B cell (primary cell): Measurements from ENCODE around the gene ZNF423. TPM values are rescaled to one million over a fixed set of nuclear protein-coding genes. Genes with fewer than 3 reads are reported as not detected.

ENCODE experiments used
- ATAC-seq: fragments of 200-7000 bp; cut with Tn5 transposase; one replicate; pipeline ENCODE4 v1.10.0; 2021; ENCODE audit warnings: low read depth, mild to moderate bottlenecking, moderate number of reproducible peaks, moderate library complexity
- CTCF ChIA-PET: fragments of 350-600 bp; sonication (Branson Sonifier 250); formaldehyde crosslinking; loops from one replicate; lab custom pipeline; 2021; ENCODE audit warnings: antibody characterized with exemption, inconsistent platforms; lab: Charles Lee
- POLR2A ChIA-PET: fragments of 350-600 bp; sonication (Branson Sonifier 250); formaldehyde crosslinking; loops from one replicate; lab custom pipeline; 2021; ENCODE audit warnings: antibody characterized with exemption; lab: Charles Lee
- DNase-seq: peaks from one replicate; pipeline ENCODE4 v3.0.0; 2013
- H2AFZ ChIP-seq: 2 replicates; pipeline ENCODE4 v1.6.1; 2012; ENCODE audit warnings: mild to moderate bottlenecking, low read depth, low read length; ENCODE audit not compliant: insufficient read depth, poor library complexity, severe bottlenecking
- H3K27ac ChIP-seq, 2 donors: 1 replicate in 1 of 2; 2 replicates in 1 of 2; pipeline ENCODE4 v1.5.1; 2012 to 2013; ENCODE audit warnings: low read length in 2 of 2, mild to moderate bottlenecking in 2 of 2, moderate library complexity in 1 of 2
- H3K27me3 ChIP-seq, 4 experiments: fragments of 200-600 bp in 1 of 4; sonication (generic) in 1 of 4; replicated peaks in 1 of 4; 1 replicate in 2 of 4; 2 replicates in 2 of 4; pipeline versions ENCODE4 v1.6.1 to v1.7.0; 2013 to 2016; ENCODE audit warnings: low read length in 3 of 4, mild to moderate bottlenecking in 2 of 4, mixed read lengths in 1 of 4, moderate library complexity in 1 of 4; ENCODE audit not compliant: insufficient read depth in 4 of 4, control insufficient read depth in 3 of 4; ENCODE audit errors: control extremely low read depth in 1 of 4
- H3K36me3 ChIP-seq, 2 experiments: replicated peaks in 1 of 2; 1 replicate in 1 of 2; 2 replicates in 1 of 2; pipeline versions ENCODE4 v1.6.1 to v1.7.1; 2013; ENCODE audit warnings: low read length in 1 of 2; ENCODE audit not compliant: insufficient read depth in 2 of 2, control insufficient read depth in 1 of 2; ENCODE audit errors: control extremely low read depth in 1 of 2, extremely low read depth in 1 of 2
- H3K4me1 ChIP-seq, 2 donors: fragments of 200-600 bp in 1 of 2; sonication (generic) in 1 of 2; 1 replicate in 1 of 2; 2 replicates in 1 of 2; pipeline versions ENCODE4 v1.5.1 to v1.6.1; 2013 to 2017; ENCODE audit warnings: low read length in 2 of 2; ENCODE audit not compliant: control insufficient read depth in 2 of 2, insufficient read depth in 2 of 2
- H3K4me2 ChIP-seq: replicated peaks from 2 replicates; pipeline ENCODE3; 2012; ENCODE audit warnings: mild to moderate bottlenecking, low read depth, low read length; ENCODE audit not compliant: poor library complexity, severe bottlenecking
- H3K4me3 ChIP-seq, 5 experiments: fragments of 200-600 bp in 1 of 5; sonication (generic) in 1 of 5; 1 replicate in 3 of 5; 2 replicates in 2 of 5; pipeline versions ENCODE4 v1.5.1 to v1.7.0; 2011 to 2016; ENCODE audit warnings: low read length in 4 of 5, mild to moderate bottlenecking in 4 of 5, low read depth in 2 of 5, control low read depth in 1 of 5, moderate library complexity in 1 of 5; ENCODE audit not compliant: insufficient read depth in 1 of 5; ENCODE audit errors: control extremely low read depth in 1 of 5, extremely low read depth in 1 of 5
- H3K79me2 ChIP-seq: fragments of 200-600 bp; sonication (generic); one replicate; pipeline ENCODE4 v1.6.0; 2016; ENCODE audit warnings: low read length; ENCODE audit not compliant: control insufficient read depth, insufficient read depth
- H3K9ac ChIP-seq: fragments of 200-600 bp; sonication (generic); 2 replicates; pipeline ENCODE4 v1.6.1; 2017; ENCODE audit warnings: mild to moderate bottlenecking, low read length, moderate library complexity
- H3K9me3 ChIP-seq, 3 donors: one replicate each; pipeline versions ENCODE4 v1.6.1 to v1.7.1; 2013; ENCODE audit warnings: low read length in 2 of 3; ENCODE audit not compliant: control insufficient read depth in 2 of 3, insufficient read depth in 1 of 3; ENCODE audit errors: control extremely low read depth in 1 of 3
- H4K20me1 ChIP-seq: 2 replicates; pipeline ENCODE4 v1.6.0; 2012; ENCODE audit warnings: mild to moderate bottlenecking, low read length; ENCODE audit not compliant: insufficient read depth, control insufficient read depth, poor library complexity, severe bottlenecking
- H3K27ac Mint-ChIP-seq: one replicate; pipeline ENCODE4 v1.8.0; 2021; ENCODE audit warnings: mixed read lengths
- H3K27me3 Mint-ChIP-seq: one replicate; pipeline ENCODE4 v1.8.0; 2021; ENCODE audit warnings: mixed read lengths
- H3K4me1 Mint-ChIP-seq: one replicate; pipeline ENCODE4 v1.8.0; 2021; ENCODE audit warnings: mixed read lengths
- H3K4me3 Mint-ChIP-seq: one replicate; pipeline ENCODE4 v1.8.0; 2021; ENCODE audit warnings: mixed read lengths
- H3K9me3 Mint-ChIP-seq: one replicate; pipeline ENCODE4 v1.8.0; 2022; ENCODE audit warnings: mixed read lengths; ENCODE audit not compliant: insufficient read depth
- EZH2 ChIP-seq: IDR thresholded peaks from 2 replicates; pipeline ENCODE4 v1.6.1; 2012; ENCODE audit warnings: borderline replicate concordance, low read depth, mild to moderate bottlenecking, moderate library complexity, low read length; ENCODE audit not compliant: insufficient read depth, poor library complexity, severe bottlenecking
- WGBS: methylation state at CpG from one replicate; pipeline ENCODE4 v1.1.5; 2013; ENCODE audit warnings: missing lambda C conversion rate; ENCODE audit not compliant: insufficient coverage; 5-methylcytosine and 5-hydroxymethylcytosine counted together
- intact Hi-C: fragments of 100-400 bp; cut with micrococcal nuclease; formaldehyde crosslinking; loops from one replicate; pipeline ENCODE4 v1.10.0; 2022
- polyA plus RNA-seq: library from polyadenylated mRNA; depleted of rRNA; stranded (reverse); fragments of >200 nt; gene quantifications from 2 replicates; pipeline ENCODE4 v1.2.3, GENCODE V29; 2012
- total RNA-seq, 2 donors: library from RNA; stranded (reverse); fragments of 120-200 nt in 1 of 2; gene quantifications; 1 replicate in 1 of 2; 2 replicates in 1 of 2; pipeline versions ENCODE4 v1.2.3 to v1.2.4, GENCODE V29; 2013 to 2022
- TF ChIP-seq, protein P1 (sequence below): fragments of 200-600 bp; IDR thresholded peaks from one replicate; pipeline ENCODE4 v1.8.0; 2022; ENCODE audit warnings: antibody characterized with exemption, mild to moderate bottlenecking

Gene ZNF423
- total and polyA plus RNA-seq, 2 donors (not counting 1 experiment from before 2014, with no cell fraction given), result not detected

DNA sequence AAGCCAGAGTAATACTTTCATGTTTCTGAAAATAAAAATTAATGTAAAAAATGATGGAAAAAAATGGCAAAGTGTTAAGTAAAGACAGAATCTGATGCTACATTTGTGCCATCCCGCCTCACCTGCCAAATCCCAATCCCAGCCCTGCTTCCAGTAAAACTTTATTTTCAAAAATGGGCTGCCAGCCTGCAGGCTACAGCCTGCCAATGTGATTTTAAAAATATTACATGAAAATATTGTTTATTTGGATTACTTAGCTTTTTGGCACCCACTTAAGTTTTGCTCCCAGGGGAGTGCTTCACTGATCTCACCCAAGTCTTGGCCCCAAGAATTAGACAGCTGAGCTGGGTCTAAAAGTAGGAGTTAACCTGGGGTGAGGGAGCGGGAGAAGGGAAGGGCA is 369.5 kb downstream of the ZNF423 start:
- no peak for ATAC-seq
- Histone ChIP-seq H3K4me2 (no peak overlapping the region), H3K9me3 (no peaks in the 10 kb centered on the region), H2AFZ (no peak overlapping the region), H3K27me3 (peaks cover 0 to 4% (median 2%) of the 10 kb centered on the region in 4 experiments), H3K4me1 (peaks cover 8 to 11% of the 10 kb centered on the region in 2 donors), H3K79me2 (no peaks in the 10 kb centered on the region), H3K4me3 (no peak overlapping the region), H3K9ac (no peak overlapping the region), H4K20me1 (no peaks in the 10 kb centered on the region), H3K36me3 (no peaks in the 10 kb centered on the region), H3K27ac (no peak overlapping the region)
- POLR2A ChIA-PET, result no interaction called here
- H3K27ac Mint-ChIP-seq, result no peak overlapping the region
- H3K9me3 Mint-ChIP-seq, result no peaks in the 10 kb centered on the region
- WGBS, result 100% methylated on average over 1 of the region's 2 CpGs
- CTCF ChIA-PET, result no interaction called here
- no peak overlapping the region for H3K4me3 Mint-ChIP-seq
- no peak for TF ChIP-seq EZH2
- TF ChIP-seq, protein P1, sequence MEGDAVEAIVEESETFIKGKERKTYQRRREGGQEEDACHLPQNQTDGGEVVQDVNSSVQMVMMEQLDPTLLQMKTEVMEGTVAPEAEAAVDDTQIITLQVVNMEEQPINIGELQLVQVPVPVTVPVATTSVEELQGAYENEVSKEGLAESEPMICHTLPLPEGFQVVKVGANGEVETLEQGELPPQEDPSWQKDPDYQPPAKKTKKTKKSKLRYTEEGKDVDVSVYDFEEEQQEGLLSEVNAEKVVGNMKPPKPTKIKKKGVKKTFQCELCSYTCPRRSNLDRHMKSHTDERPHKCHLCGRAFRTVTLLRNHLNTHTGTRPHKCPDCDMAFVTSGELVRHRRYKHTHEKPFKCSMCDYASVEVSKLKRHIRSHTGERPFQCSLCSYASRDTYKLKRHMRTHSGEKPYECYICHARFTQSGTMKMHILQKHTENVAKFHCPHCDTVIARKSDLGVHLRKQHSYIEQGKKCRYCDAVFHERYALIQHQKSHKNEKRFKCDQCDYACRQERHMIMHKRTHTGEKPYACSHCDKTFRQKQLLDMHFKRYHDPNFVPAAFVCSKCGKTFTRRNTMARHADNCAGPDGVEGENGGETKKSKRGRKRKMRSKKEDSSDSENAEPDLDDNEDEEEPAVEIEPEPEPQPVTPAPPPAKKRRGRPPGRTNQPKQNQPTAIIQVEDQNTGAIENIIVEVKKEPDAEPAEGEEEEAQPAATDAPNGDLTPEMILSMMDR, result no peak
- intact Hi-C loops, result no loop called here
- H3K27me3 Mint-ChIP-seq, result peaks cover 9% of the 10 kb centered on the region
- DNase-seq, result no peak
- peaks cover 12% of the 10 kb centered on the region for H3K4me1 Mint-ChIP-seq

DNA sequence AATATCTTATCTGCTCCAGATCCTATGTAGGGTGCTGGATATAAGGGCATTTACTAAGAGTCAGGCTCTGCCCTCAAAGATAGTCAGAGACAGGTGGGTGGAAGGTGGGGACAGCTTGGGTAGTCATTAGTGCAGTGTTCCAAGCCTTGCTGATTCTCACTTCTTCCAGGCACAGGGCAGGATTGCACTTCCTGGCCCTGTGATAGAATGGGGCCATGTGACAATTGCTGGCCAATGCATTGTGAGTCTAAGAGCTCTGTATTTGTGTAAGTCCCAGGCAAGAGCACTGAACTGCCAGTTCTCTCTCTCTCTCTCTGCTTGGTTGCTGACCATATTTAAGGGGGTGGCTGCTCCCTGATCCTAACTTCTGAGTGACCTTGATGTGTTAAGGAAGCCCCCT is 370.2 kb downstream of the ZNF423 start:
- no peaks in the 10 kb centered on the region for H3K9me3 ChIP-seq
- DNase-seq, result no peak
- peaks cover 8 to 11% of the 10 kb centered on the region in 2 donors for H3K4me1 ChIP-seq
- Mint-ChIP-seq H3K27me3 (peaks cover 12% of the 10 kb centered on the region), H3K4me3 (no peak overlapping the region), H3K27ac (no peak overlapping the region), H3K9me3 (no peaks in the 10 kb centered on the region), H3K4me1 (peaks cover 12% of the 10 kb centered on the region)
- CTCF ChIA-PET, result no interaction called here
- POLR2A ChIA-PET, result no interaction called here
- H3K4me3 ChIP-seq, result no peak overlapping the region
- ATAC-seq, result no peak
- peaks cover 0 to 4% (median 2%) of the 10 kb centered on the region in 4 experiments for H3K27me3 ChIP-seq
- intact Hi-C loops, result no loop called here
- no peaks in the 10 kb centered on the region for H3K79me2 ChIP-seq
- no peak overlapping the region for H3K27ac ChIP-seq
- TF ChIP-seq EZH2, result no peak
- TF ChIP-seq, protein P1, result no peak
- H2AFZ ChIP-seq, result no peak overlapping the region
- no peak overlapping the region for H3K4me2 ChIP-seq
- no peak overlapping the region for H3K9ac ChIP-seq
- H4K20me1 ChIP-seq, result no peaks in the 10 kb centered on the region
- H3K36me3 ChIP-seq, result no peaks in the 10 kb centered on the region
